K562 (cell line): ENCODE measurements around the gene CYSRT1. TPM values are rescaled to one million over a fixed set of nuclear protein-coding genes. Genes with fewer than 3 reads are reported as not detected.

Source experiments
- ASH1L ChIP-seq: fragments of 450-650 bp; IDR thresholded peaks from 2 replicates; pipeline ENCODE4 v1.6.1; 2018; ENCODE audit warnings: borderline replicate concordance, mild to moderate bottlenecking, low read depth; ENCODE audit not compliant: partially characterized antibody
- BCOR ChIP-seq: fragments of 450-650 bp; IDR thresholded peaks from 2 replicates; pipeline ENCODE4 v1.6.1; 2016
- BRCA1 ChIP-seq, 2 experiments: fragments of 450-650 bp in 1 of 2; sonication (generic) in 1 of 2; formaldehyde crosslinking in 1 of 2; IDR thresholded peaks; 2 replicates each; pipeline versions ENCODE4 v1.5.0 to v1.6.1; 2017 to 2020; ENCODE audit warnings: mild to moderate bottlenecking in 1 of 2, missing genetic modification reagents in 1 of 2
- CBFA2T3 ChIP-seq: fragments of 450-650 bp; IDR thresholded peaks from 2 replicates; pipeline ENCODE4 v1.6.1; 2017
- GABPB1 ChIP-seq: sonication (generic); formaldehyde crosslinking; IDR thresholded peaks from 2 replicates; pipeline ENCODE4 v1.8.0; 2022; ENCODE audit warnings: mild to moderate bottlenecking, missing genetic modification reagents
- HDAC8 ChIP-seq: fragments of 450-650 bp; IDR thresholded peaks from 2 replicates; pipeline ENCODE4 v1.6.1; 2016; ENCODE audit warnings: mild to moderate bottlenecking, missing genetic modification characterization, moderate library complexity, missing compliant biosample characterization
- KHSRP ChIP-seq: fragments of 450-650 bp; IDR thresholded peaks from 2 replicates; pipeline ENCODE4 v1.6.1; 2017
- RAD21 ChIP-seq, 2 experiments: fragments of 250-450 bp in 1 of 2; fragments of 450-650 bp in 1 of 2; sonication (Bioruptor Pico) in 1 of 2; formaldehyde crosslinking in 1 of 2; IDR thresholded peaks in 1 of 2; conservative IDR thresholded peaks in 1 of 2; 2 replicates each; pipeline versions ENCODE4 v1.4.0 to v1.8.0; 2020 to 2022; ENCODE audit warnings: mild to moderate bottlenecking in 2 of 2, moderate library complexity in 1 of 2
- SIN3B ChIP-seq: fragments of 450-650 bp; IDR thresholded peaks from 2 replicates; pipeline ENCODE4 v1.6.1; 2017; ENCODE audit warnings: low read depth, mild to moderate bottlenecking, moderate library complexity
- SLC30A9 ChIP-seq: fragments of 250-450 bp; sonication (Bioruptor Pico); IDR thresholded peaks from 2 replicates; pipeline ENCODE4 v1.8.0; 2022; ENCODE audit warnings: mild to moderate bottlenecking, moderate library complexity
- TGIF2 ChIP-seq: sonication (generic); formaldehyde crosslinking; IDR thresholded peaks from 2 replicates; pipeline ENCODE4 v1.8.1; 2022; ENCODE audit warnings: mild to moderate bottlenecking, missing genetic modification reagents, moderate library complexity
- ZNF146 ChIP-seq: IDR thresholded peaks from one replicate; pipeline ENCODE4 v1.6.1; 2018; ENCODE audit warnings: missing compliant biosample characterization; ENCODE audit not compliant: unreplicated experiment
- ZNF282 ChIP-seq: sonication (generic); formaldehyde crosslinking; IDR thresholded peaks from 2 replicates; pipeline ENCODE4 v1.8.1; 2023; ENCODE audit warnings: missing genetic modification reagents
- polyA plus RNA-seq, 8 experiments: library from polyadenylated mRNA; depleted of rRNA in 4 of 8; stranded (reverse) in 5 of 8; unstranded in 3 of 8; fragments of >200 nt; fragmentation: Nextera tagmentation in 2 of 8; fragmentation: Illumina TruSeq in 1 of 8; extraction: Ambion mirVana in 2 of 8; extraction: Trizol in 1 of 8; gene quantifications; 2 replicates each; pipeline versions ENCODE4 v1.2.1 to v1.2.3, GENCODE V29; 2011 to 2014; ENCODE audit warnings: inconsistent platforms in 1 of 8, missing spikeins in 1 of 8
- total RNA-seq, 7 experiments: library from RNA; depleted of rRNA in 6 of 7; stranded (reverse); fragments of >200 nt in 6 of 7; fragmentation: Illumina TruSeq in 2 of 7; extraction: Trizol in 2 of 7; gene quantifications; 2 replicates each; pipeline versions ENCODE4 v1.2.1 to v1.2.3, GENCODE V29; 2011 to 2021; ENCODE audit warnings: low replicate concordance in 1 of 7
- TF ChIP-seq, protein P1 (sequence below): fragments of 250-450 bp; sonication (Bioruptor Pico); IDR thresholded peaks from 2 replicates; pipeline ENCODE4 v1.6.1; 2021; ENCODE audit warnings: mild to moderate bottlenecking
- TF ChIP-seq, protein P2 (sequence below): fragments of 250-450 bp; sonication (Bioruptor Pico); IDR thresholded peaks from 2 replicates; pipeline ENCODE4 v1.8.0; 2022; ENCODE audit warnings: inconsistent platforms
- TF ChIP-seq, protein P3 (sequence below): sonication (generic); formaldehyde crosslinking; IDR thresholded peaks from 2 replicates; pipeline ENCODE4 v1.8.0; 2022; ENCODE audit warnings: missing genetic modification reagents, mild to moderate bottlenecking, moderate library complexity, borderline replicate concordance
- TF ChIP-seq, protein P4 (sequence below), 2 experiments: fragments of 450-650 bp; formaldehyde crosslinking in 1 of 2; IDR thresholded peaks; 2 replicates each; pipeline versions ENCODE4 v1.4.0 to v1.6.1; 2014 to 2020; ENCODE audit warnings: mild to moderate bottlenecking in 2 of 2, borderline replicate concordance in 1 of 2, low read depth in 1 of 2

CYSRT1 gene
- total and polyA plus RNA-seq, 9 of the 15 experiments (the other 6 are each of a cell fraction or from before 2014, with no cell fraction given): 0.04 to 1.4 (median 0.42) TPM; not detected in 3

DNA sequence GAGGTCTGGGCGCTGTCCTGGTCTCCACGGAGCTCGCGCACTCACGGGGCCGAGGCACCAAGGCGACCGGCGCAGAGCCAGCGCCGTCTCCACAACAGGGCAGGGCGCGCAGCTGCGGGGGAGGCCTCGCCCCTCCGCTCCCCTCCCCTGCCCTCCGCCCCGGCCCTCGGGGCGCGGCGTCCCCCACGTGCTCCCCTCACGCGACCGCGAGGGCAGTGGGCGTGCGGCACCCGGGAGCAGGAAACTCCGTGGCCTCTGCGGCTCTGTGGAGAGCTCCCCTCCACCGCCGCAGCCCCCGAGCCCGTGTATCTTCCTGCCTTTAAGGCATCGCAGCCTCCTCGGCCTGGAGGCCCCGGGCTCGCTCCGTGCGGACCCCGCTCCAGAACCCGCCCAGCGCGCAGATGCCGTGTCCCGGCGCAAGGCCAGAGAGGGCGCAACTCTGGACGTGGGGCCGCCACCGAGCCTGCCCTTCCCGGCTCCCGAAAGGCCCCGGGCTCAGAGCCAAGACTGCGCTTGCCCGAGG lies 15.4 kb downstream of the CYSRT1 start (continued):
- TF ChIP-seq SIN3B (no peak), KHSRP (no peak), GABPB1 (peak; percentile 81), RAD21 (CRISPR knock-in tag; conservative IDR thresholded peaks at IDR 0.05 in 1 of 2, IDR thresholded peaks at IDR 0.05 in 1 of 2) (peak in 1 of 2 experiments; percentile 29; a peak in 3 of 4 replicates), ZNF282 (CRISPR knock-in tag) (0 out of 2 replicates have a peak, but pooled peaks have one; percentile 72), BRCA1 (IDR thresholded peaks at IDR 0.05) (no peak), BRCA1 (CRISPR knock-in tag; IDR thresholded peaks at IDR 0.05) (no peak), TGIF2 (CRISPR knock-in tag) (no peak), CBFA2T3 (peak; percentile 36; the same call in 1 of the 2 replicates), HDAC8 (tag) (peak; percentile 82), SLC30A9 (no peak), ZNF146 (CRISPR knock-in tag) (no peak), BCOR (peak; percentile 71), ASH1L (no peak)
- TF ChIP-seq, protein P1, sequence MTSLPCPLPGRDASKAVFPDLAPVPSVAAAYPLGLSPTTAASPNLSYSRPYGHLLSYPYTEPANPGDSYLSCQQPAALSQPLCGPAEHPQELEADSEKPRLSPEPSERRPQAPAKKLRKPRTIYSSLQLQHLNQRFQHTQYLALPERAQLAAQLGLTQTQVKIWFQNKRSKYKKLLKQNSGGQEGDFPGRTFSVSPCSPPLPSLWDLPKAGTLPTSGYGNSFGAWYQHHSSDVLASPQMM (CRISPR knock-in tag): no peak
- TF ChIP-seq, protein P2, sequence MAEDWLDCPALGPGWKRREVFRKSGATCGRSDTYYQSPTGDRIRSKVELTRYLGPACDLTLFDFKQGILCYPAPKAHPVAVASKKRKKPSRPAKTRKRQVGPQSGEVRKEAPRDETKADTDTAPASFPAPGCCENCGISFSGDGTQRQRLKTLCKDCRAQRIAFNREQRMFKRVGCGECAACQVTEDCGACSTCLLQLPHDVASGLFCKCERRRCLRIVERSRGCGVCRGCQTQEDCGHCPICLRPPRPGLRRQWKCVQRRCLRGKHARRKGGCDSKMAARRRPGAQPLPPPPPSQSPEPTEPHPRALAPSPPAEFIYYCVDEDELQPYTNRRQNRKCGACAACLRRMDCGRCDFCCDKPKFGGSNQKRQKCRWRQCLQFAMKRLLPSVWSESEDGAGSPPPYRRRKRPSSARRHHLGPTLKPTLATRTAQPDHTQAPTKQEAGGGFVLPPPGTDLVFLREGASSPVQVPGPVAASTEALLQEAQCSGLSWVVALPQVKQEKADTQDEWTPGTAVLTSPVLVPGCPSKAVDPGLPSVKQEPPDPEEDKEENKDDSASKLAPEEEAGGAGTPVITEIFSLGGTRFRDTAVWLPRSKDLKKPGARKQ: no peak
- TF ChIP-seq, protein P3, sequence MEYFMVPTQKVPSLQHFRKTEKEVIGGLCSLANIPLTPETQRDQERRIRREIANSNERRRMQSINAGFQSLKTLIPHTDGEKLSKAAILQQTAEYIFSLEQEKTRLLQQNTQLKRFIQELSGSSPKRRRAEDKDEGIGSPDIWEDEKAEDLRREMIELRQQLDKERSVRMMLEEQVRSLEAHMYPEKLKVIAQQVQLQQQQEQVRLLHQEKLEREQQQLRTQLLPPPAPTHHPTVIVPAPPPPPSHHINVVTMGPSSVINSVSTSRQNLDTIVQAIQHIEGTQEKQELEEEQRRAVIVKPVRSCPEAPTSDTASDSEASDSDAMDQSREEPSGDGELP (CRISPR knock-in tag): peak; percentile 82
- TF ChIP-seq, protein P4, sequence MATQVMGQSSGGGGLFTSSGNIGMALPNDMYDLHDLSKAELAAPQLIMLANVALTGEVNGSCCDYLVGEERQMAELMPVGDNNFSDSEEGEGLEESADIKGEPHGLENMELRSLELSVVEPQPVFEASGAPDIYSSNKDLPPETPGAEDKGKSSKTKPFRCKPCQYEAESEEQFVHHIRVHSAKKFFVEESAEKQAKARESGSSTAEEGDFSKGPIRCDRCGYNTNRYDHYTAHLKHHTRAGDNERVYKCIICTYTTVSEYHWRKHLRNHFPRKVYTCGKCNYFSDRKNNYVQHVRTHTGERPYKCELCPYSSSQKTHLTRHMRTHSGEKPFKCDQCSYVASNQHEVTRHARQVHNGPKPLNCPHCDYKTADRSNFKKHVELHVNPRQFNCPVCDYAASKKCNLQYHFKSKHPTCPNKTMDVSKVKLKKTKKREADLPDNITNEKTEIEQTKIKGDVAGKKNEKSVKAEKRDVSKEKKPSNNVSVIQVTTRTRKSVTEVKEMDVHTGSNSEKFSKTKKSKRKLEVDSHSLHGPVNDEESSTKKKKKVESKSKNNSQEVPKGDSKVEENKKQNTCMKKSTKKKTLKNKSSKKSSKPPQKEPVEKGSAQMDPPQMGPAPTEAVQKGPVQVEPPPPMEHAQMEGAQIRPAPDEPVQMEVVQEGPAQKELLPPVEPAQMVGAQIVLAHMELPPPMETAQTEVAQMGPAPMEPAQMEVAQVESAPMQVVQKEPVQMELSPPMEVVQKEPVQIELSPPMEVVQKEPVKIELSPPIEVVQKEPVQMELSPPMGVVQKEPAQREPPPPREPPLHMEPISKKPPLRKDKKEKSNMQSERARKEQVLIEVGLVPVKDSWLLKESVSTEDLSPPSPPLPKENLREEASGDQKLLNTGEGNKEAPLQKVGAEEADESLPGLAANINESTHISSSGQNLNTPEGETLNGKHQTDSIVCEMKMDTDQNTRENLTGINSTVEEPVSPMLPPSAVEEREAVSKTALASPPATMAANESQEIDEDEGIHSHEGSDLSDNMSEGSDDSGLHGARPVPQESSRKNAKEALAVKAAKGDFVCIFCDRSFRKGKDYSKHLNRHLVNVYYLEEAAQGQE (IDR thresholded peaks at IDR 0.05; ENCODE audit: borderline replicate concordance): 0 out of 2 replicates have a peak, but pooled peaks have one; percentile 26
- TF ChIP-seq, protein P4 (CRISPR knock-in tag; IDR thresholded peaks at IDR 0.05; ENCODE audit: low read depth): 0 out of 2 replicates have a peak, but pooled peaks have one; percentile 78
